Raji (cell line): Measurements from ENCODE around the gene RIGI.

ENCODE experiments used
- POLR2A ChIP-seq: IDR thresholded peaks from 2 replicates; pipeline ENCODE4 v1.6.1; 2011; ENCODE audit warnings: low read depth, low read length, control low read depth; ENCODE audit not compliant: insufficient read depth

The RIGI gene

DNA sequence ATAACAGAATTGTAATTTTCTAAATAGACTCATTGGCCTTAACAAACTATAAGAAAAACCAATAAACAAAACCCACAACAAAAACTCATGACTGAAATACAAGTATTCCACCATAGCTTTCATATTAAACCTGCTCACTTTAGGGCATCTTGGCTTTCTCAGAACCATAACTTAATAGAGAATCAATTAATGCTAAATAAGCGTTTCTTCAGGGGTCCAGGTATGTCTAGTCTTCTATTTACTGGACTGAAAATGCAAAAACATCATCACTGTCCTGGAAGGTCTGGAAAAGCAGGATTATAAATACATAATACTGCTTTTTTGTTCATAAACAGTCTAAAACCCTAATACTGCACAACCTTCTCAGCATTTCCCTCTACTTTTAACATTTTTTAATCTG, 19.9 kb upstream of the RIGI start:
- TF ChIP-seq POLR2A = no peak

DNA sequence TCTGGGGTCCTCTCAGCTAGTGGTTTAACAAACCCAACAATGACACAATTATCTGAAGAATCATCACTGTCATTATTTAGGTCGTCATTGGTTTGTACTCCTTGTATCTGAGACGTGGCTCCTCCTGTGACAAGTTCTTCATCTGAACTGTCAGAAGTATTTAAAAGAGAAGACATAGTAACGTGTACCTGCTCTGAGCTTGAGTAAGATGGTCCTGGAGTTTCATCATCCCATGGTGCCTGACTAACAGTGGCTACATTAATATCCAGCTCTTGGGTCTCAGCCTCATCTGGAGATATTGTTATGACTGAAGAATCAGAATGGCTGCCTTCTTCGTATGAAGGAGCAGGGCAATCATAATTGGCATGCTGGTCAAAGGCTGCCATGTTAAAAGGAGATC, 17.1 kb upstream of the RIGI start:
- TF ChIP-seq POLR2A = no peak

DNA sequence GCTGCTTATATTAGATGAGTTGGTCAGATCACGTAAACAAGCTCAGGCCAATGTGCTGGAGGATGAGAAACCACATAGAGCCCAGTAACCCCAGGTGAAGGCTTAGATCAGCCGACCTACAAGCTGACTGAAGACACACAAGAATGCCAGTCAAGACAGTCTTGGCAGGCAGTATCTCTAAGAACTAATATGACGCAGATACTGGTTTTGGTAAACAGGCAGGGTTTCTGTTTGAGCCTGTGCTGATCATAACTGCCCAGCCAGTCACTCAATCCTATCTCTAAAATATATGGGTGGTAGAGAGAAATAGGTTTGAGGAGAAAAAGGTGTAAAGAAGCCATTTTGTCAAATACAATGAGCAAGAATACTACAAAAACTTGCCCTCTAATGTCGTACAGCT, 7.8 kb upstream of the RIGI start:
- TF ChIP-seq POLR2A = no peak

DNA sequence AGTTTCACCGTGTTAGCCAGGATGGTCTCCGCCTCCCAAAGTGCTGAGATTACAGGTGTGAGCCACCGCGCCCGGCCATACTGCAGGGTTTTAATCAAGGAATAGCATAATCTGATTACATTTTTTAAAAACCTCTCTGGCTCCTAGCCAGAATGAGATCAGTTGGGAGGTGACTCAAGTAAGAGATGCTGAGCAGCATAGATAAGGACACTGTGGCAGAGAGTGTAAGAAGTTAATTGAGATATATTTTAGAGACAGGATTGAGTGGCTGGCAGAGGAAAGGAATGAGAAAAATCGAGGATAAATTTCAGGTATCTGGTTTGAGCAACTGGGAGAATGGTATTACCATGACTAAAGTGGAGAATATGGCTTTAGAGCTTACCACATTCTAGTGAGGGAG, 7.3 kb upstream of the RIGI start:
- no peak for TF ChIP-seq POLR2A

DNA sequence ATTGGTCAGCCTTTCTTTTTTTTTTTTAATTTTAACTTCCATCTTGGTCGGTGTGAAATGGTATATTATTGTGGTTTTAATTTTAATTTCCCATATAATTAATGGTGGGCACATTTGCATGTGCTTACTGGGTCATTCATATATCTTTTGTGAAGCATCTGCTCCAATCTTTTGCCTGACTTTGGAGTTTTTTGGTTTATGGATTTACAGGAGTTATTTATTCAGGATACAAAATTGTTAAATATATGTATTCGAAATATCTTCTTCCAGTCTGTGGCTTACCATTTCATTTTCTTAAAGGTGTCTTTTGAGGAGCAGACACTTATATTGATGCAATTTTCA, 682 bp upstream of the RIGI start:
- no peak for TF ChIP-seq POLR2A

DNA sequence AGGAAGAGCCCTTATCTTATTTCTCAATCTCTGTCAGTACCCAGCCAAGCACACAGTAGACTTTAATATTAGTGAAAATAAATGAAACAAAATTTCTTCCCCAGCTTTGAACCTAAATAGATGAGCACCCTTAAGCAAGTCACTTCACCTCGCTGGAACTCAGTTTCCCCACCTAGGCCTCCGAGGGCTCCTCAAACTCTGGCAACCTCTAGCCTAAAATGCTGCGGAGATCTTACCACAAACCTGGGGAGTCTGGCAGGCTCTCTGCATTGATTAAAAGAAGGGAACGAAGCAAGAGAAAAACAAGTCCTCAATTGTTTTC, 326 bp downstream of the RIGI start:
- TF ChIP-seq POLR2A = no peak

DNA sequence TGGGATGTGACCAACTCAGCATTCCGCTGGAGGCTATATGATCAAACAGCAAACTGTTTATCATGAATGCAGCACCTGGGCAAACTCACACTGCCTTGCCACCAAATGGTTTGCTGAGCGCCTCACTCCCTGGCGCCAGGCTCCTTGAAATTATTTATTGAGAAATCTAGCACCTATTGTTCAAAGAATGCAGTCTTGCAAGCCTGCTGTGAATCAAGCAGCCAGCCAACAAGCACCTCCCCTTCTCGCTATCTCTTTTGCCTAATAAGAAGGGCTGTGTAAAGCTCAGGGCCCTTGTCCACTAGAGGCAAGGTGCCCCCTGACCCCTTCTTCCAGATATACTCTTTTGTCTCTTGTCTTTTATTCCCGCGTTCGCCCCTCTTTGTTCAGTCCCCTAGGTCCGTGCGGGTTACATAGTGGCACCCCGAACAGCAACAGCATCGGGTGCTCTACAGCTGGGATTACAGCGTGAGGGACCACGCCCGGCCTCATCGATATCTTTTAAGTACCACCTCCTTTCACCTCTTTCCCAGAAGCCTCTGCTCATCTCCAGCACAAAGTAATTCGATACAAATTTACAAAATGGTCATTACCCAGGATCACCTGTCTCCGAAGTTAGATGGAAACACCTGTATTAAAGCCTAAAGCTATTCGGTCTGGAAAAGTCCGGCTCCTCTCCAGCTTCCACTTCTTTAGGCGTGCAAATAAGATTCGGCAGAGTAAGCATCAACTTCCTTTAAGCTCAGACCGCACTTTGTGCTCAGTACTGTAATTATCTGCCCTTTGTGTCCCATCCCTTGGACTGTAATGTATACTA, 896 bp downstream of the RIGI start:
- TF ChIP-seq POLR2A = no peak

DNA sequence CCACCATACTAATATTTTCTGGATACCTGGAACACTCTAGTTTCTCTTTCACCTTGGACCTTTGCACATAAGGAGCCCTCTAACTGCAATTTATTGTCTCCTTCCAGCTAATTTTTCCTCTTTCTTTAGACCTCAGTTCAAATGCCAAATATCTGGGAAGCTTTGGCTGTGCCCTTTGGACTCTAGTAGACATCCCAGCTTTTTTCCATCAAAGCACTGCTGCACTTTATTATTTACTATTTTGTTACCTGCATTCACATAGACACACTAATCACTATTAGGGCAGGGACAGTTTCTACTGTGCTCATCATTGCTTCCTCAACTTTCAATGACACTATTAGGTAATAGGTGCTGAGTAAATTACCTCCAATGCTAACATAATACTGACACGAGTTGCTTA, 2.1 kb downstream of the RIGI start:
- no peak for TF ChIP-seq POLR2A

DNA sequence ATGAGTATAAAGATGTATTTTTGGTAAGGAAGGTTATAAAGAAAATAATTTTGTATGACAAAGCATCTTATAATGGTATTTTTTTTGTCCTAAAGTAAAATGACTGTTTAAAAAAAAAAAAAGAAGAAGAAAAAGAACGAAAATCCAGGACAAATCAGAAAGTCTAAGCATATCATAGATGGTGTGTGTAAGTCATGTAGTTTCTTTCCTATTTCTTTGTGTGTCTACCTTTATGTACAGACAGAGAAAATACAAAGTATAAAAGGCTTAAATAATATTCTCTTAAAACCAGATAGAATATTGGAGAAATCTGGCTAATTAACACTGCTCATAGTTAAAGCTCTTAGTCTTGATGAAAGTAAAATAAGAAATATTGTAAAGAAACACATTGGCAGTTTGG, 7.7 kb downstream of the RIGI start:
- TF ChIP-seq POLR2A = no peak

DNA sequence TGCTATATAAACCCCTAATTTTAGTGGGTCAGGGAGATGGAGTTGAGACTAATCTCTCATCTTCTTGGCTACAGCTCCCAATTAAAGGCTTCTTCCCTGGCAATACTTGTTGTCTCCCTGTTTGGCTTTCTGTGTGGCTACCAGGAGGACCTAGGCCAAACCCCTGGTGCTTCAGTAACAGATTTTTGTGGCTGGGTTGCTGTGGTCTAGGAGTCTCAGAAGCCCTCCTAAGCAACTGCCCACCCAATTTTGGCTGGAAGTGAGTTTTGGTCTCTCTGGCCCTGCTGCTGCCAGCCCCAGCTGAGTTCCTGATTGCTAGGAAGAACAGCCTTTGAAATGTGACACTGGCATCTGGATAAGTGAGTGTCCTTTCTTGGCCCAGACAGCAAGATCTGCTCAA, 9.8 kb downstream of the RIGI start:
- TF ChIP-seq POLR2A = no peak

DNA sequence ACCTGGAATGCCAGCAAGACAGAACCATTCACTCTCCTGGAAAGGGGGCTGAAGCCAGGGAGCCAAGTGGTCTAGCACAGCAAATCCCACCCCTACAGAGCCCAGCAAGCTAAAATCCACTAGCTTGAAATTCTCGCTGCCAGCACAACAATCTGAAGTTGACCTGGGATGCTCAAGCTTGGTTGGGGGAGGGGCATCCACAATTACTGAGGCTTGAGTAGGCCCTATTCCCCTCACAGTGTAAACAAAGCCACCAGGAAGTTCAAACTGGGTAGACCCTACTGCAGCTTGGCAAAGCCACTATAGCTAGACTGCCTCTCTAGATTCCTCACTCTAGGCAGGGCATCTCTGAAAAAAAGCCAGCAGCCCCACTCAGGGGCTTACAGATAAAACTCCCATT, 17.3 kb downstream of the RIGI start:
- TF ChIP-seq POLR2A = no peak

DNA sequence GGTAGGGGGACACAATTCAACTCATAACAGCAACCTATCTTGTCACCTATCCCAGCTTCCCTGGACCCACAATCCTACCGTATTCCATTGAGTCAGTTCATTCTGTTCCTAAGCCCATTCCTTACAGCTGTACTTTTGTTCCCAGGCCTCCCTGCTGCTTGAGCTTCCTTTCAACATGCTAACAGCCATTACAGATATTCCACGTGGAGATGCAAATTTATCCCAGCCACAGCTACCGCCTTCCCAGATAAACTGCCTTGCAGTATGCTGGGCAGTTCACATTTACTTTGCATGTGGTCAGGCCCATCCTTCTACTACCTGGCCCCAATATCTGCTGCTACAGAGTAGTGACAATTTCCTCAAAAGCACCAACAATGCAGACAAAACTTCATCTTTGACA, 23.0 kb downstream of the RIGI start:
- no peak for TF ChIP-seq POLR2A

DNA sequence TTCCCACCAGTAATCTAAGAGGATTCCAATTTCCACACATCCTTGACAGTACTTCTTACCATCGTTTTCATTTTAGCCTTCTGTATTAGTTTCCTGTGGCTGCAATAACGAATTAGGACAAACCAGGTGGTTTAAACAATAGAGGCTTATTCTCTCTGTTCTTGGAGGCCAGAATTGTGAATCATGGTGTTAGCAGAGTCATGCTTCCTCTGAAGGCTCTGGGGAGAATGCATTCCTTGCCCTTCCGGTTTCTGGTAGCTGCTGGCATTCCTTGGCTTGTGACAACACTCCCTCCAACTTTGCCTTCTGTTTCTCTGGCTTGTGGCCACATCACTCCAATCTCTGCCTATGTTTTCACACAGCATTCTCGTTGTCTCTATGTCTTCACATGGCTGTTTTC, 23.5 kb downstream of the RIGI start:
- no peak for TF ChIP-seq POLR2A

DNA sequence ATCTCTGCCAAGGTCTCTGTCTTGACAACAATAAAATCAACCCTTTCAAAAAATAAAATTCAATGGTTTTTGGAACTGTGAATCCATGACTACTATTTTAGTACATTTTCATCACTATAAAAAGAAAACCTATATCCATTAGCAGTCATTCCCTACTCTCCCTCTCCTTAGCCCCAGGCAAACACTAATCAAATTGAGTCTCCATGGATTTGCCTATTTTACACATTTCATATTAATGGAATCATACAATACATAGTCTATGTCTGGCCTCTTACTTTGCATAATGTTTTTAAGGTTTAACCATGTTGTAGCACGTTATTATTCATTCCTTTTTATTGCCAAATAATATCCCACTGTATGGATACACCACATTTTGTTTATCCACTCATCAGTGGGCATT, 24.1 kb downstream of the RIGI start:
- TF ChIP-seq POLR2A = no peak

DNA sequence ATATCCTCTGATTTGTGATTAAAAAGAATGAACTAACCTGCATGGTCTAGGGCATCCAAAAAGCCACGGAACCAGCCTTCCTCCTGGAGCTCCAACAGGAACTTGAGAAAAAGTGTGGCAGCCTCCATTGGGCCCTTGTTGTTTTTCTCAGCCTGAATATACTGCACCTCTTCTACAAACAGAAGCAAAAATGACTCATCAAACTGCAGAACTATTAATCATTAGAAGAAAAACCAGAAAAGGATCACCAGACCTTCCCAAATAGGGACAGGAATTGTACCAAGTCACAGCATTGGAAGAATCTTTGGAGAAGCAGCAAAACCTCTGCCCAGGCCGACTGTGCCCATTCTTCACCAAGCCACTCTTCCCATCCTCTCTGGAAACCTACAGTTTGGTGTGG, 25.2 kb downstream of the RIGI start:
- no peak for TF ChIP-seq POLR2A

DNA sequence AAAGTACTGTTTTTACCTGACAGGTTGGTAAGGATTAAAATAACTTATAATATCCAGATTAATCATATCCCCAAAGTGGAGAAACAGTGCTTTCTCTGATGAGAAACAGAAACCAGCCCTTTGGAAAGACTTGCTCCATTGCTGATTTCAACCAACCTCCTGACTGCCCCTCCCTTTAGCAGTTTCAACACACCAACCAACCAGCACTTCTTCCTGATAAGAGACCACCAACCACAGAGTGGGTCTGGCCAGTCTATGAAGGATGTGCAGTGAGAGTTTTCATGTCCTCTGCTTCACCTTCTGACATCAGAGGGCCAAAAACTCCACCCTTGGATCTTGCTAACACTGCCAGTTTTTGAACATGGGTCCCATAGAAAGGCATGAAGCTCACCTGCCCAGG, 28.1 kb downstream of the RIGI start:
- no peak for TF ChIP-seq POLR2A

DNA sequence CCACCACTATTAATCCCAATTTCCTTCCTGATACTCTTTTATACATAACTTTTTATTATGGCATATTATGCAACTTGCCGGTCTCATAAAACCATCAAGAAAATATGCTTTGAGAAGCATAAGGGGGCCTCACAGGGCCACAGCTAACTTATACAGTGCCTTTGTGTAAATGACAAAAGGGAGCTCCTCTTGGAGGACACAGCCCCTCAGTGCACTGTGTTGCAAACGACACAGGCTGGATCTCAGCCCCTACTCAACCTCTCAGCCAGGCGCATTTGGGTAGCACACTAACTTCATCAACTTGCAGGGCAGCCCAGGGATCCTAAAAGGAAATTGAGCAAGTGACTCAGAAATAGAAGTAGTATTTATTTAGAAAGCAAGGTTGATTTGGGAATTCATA, 35.4 kb downstream of the RIGI start:
- no peak for TF ChIP-seq POLR2A
